Stomach (tissue), 9 donors: ENCODE data around the gene HIVEP1. TPM values are rescaled to one million over a fixed set of nuclear protein-coding genes. Genes with fewer than 3 reads are reported as not detected.
A peak's percentile ranks its signal among the peaks of the same experiment; 100 is the strongest.

Experiments used
- DNase-seq, 2 donors: peaks; one replicate each; pipeline versions ENCODE4 v3.0.0 to v3.0.0-alpha.2; 2013 to 2019
- H3K27ac ChIP-seq, 5 donors: fragments of 200-600 bp in 4 of 5; sonication (generic) in 4 of 5; one replicate each; pipeline ENCODE4 v1.5.1; 2013 to 2019; ENCODE audit warnings: mild to moderate bottlenecking in 1 of 5, moderate library complexity in 1 of 5
- H3K27me3 ChIP-seq, 3 donors: fragments of 200-600 bp; sonication (generic); one replicate each; pipeline ENCODE4 v1.5.1; 2017 to 2019; ENCODE audit warnings: mixed run types in 1 of 3
- H3K36me3 ChIP-seq, 4 donors: fragments of 200-600 bp; sonication (generic); 1 replicate in 3 of 4; 2 replicates in 1 of 4; pipeline ENCODE4 v1.5.1; 2016 to 2019
- H3K4me1 ChIP-seq, 4 donors: fragments of 200-600 bp; sonication (generic); one replicate each; pipeline ENCODE4 v1.5.1; 2016 to 2019
- H3K4me3 ChIP-seq, 4 donors: fragments of 200-600 bp; sonication (generic) in 3 of 4; one replicate each; pipeline ENCODE4 v1.5.1; 2016 to 2019; ENCODE audit warnings: mild to moderate bottlenecking in 1 of 4
- H3K9me3 ChIP-seq, 4 donors: fragments of 200-600 bp; sonication (generic); one replicate each; pipeline ENCODE4 v1.5.1; 2016 to 2019
- EP300 ChIP-seq: sonication (generic); formaldehyde crosslinking; IDR thresholded peaks from one replicate; pipeline ENCODE4 v1.6.1; 2017; ENCODE audit warnings: antibody characterized with exemption
- POLR2A ChIP-seq, 4 donors: fragments of 450-650 bp; IDR thresholded peaks; one replicate each; pipeline ENCODE4 v1.6.1; 2016; ENCODE audit warnings: antibody characterized with exemption in 4 of 4, control low read depth in 2 of 4, mild to moderate bottlenecking in 1 of 4, moderate library complexity in 1 of 4
- POLR2AphosphoS5 ChIP-seq, 3 donors: sonication (generic); formaldehyde crosslinking; IDR thresholded peaks; one replicate each; pipeline ENCODE4 v1.6.1; 2016; ENCODE audit warnings: antibody characterized with exemption in 3 of 3
- WGBS, 5 donors: extraction: QIAGEN DNeasy Blood & Tissue Kit in 3 of 5; methylation state at CpG; one replicate each; pipeline versions ENCODE4 v1.1.5 to v1.1.7; 2013 to 2018; 5-methylcytosine and 5-hydroxymethylcytosine counted together
- intact Hi-C: fragments of 100-400 bp; cut with DNase I; formaldehyde crosslinking; loops from one replicate; pipeline ENCODE4 v1.15.1; 2023; ENCODE audit warnings: low total_unique reads
- polyA plus RNA-seq, 3 donors: library from polyadenylated mRNA; stranded (reverse); fragments of 200-250 nt; gene quantifications; one replicate each; pipeline ENCODE4 v1.2.3, GENCODE V29; 2013
- total RNA-seq, 5 donors: library from RNA; depleted of rRNA; stranded (reverse); fragments of >200 nt; gene quantifications; one replicate each; pipeline versions ENCODE4 v1.1.0 to v1.2.3, GENCODE V29; 2014 to 2016
- TF ChIP-seq, protein P1 (sequence below), 7 experiments: fragments of 450-650 bp in 4 of 7; fragments of 200-600 bp in 3 of 7; sonication (generic) in 3 of 7; IDR thresholded peaks; one replicate each; pipeline ENCODE4 v1.5.1; 2016 to 2019; ENCODE audit warnings: antibody characterized with exemption in 7 of 7, control low read depth in 2 of 7, mild to moderate bottlenecking in 1 of 7
- donor health status: healthy with polysubstance abuse.
- donor health status: Bipolar disorder and iron deficiency.
- donor health status: healthy.

The HIVEP1 gene
- total and polyA plus RNA-seq, 8 donors = 2.0 to 19.6 (median 14.1) TPM

GRCh38 chr6:12058172-12058961, 46.3 kb downstream of the HIVEP1 start:
- intact Hi-C loops = no loop called here
- H3K27ac ChIP-seq = no peak overlapping the region
- peaks cover 0 to 27% (median 13%) of the 10 kb centered on the region in 4 donors for H3K4me1 ChIP-seq
- no peak overlapping the region for H3K4me3 ChIP-seq
- peak in 1 of 2 donors; percentile 71 for DNase-seq
- H3K9me3 ChIP-seq = no peaks in the 10 kb centered on the region
- 40 to 69% (median 53%) methylated on average over 5 of the region's 5 CpGs for WGBS, 5 donors
- no peaks in the 10 kb centered on the region for H3K27me3 ChIP-seq
- H3K36me3 ChIP-seq = no peaks in the 10 kb centered on the region
- TF ChIP-seq POLR2AphosphoS5 (IDR thresholded peaks at IDR 0.05) (no peak), EP300 (no peak), POLR2A (IDR thresholded peaks at IDR 0.05) (no peak)
- TF ChIP-seq, protein P1, sequence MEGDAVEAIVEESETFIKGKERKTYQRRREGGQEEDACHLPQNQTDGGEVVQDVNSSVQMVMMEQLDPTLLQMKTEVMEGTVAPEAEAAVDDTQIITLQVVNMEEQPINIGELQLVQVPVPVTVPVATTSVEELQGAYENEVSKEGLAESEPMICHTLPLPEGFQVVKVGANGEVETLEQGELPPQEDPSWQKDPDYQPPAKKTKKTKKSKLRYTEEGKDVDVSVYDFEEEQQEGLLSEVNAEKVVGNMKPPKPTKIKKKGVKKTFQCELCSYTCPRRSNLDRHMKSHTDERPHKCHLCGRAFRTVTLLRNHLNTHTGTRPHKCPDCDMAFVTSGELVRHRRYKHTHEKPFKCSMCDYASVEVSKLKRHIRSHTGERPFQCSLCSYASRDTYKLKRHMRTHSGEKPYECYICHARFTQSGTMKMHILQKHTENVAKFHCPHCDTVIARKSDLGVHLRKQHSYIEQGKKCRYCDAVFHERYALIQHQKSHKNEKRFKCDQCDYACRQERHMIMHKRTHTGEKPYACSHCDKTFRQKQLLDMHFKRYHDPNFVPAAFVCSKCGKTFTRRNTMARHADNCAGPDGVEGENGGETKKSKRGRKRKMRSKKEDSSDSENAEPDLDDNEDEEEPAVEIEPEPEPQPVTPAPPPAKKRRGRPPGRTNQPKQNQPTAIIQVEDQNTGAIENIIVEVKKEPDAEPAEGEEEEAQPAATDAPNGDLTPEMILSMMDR (IDR thresholded peaks at IDR 0.05) = no peak

- peak overlapping the region in 1 of 4 donors; percentile 8 for H3K4me3 ChIP-seq
- 30 to 44% (median 34%) methylated on average over 15 of the region's 15 CpGs for WGBS, 5 donors
- DNase-seq = peak; percentile 64 to 89
- peaks cover 0 to 36% (median 15%) of the 10 kb centered on the region in 4 donors for H3K4me1 ChIP-seq
- TF ChIP-seq, protein P1 (IDR thresholded peaks at IDR 0.05) = no peak
- peak in 2 of 3 donors; percentile 4 to 12 for TF ChIP-seq POLR2AphosphoS5 (IDR thresholded peaks at IDR 0.05)
- H3K36me3 ChIP-seq = no peaks in the 10 kb centered on the region
- no peak overlapping the region for H3K27ac ChIP-seq
- intact Hi-C loops = no loop called here
- H3K9me3 ChIP-seq = no peaks in the 10 kb centered on the region
- no peaks in the 10 kb centered on the region for H3K27me3 ChIP-seq
Measured at GRCh38 chr6:12060780-12061609, 48.9 kb downstream of the HIVEP1 start.

DNA sequence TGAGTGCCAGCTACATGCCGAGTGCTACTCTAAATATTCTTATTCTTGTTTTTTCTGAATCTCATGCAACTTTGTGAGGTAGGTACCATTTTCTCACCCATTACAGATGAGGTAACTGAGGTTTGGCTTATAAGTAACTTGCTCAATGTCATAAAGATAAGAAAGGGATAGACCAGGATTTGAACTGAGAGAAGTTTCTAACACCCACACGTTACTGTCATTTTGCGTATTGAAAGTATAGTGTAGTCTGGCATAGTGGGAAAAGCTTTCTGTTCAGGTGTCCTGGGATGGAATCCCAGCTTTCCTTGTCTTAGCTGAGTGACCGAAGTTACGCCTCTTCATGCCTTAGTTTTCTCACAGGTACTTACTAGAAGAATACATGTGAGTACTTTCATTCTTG, 50.5 kb downstream of the HIVEP1 start:
- H3K27me3 ChIP-seq = no peaks in the 10 kb centered on the region
- no peak overlapping the region for H3K27ac ChIP-seq
- H3K4me3 ChIP-seq = no peak overlapping the region
- WGBS, 5 donors = 96 to 99% (median 98%) methylated on average over 5 of the region's 5 CpGs
- intact Hi-C loops = no loop called here
- H3K36me3 ChIP-seq = no peaks in the 10 kb centered on the region
- H3K4me1 ChIP-seq = peaks cover 0 to 39% (median 18%) of the 10 kb centered on the region in 4 donors
- H3K9me3 ChIP-seq = no peaks in the 10 kb centered on the region
- TF ChIP-seq POLR2A (IDR thresholded peaks at IDR 0.05) (no peak), POLR2AphosphoS5 (IDR thresholded peaks at IDR 0.05) (no peak), EP300 (no peak)
- TF ChIP-seq, protein P1 (IDR thresholded peaks at IDR 0.05) = no peak
- DNase-seq = no peak

DNA sequence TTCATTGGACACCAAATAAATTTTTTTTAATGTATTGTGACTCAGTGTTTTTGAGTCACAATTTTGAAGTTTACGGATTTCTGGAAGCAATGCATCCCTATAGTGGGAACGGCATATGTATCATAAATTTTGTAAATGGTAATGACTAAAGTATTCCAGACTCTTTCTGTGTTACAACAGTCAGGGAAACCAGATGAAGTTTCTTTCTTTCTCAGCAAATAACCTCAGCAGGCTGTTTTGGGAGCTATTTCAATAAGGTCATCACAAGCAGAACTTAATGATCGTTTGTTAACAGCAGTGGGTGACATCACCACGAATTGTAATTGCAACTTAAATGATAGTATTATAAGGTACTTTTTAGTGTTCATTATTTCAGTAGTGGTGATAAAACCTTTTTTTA, 52.0 kb downstream of the HIVEP1 start:
- intact Hi-C loops = no loop called here
- Histone ChIP-seq H3K9me3 (no peaks in the 10 kb centered on the region), H3K36me3 (no peaks in the 10 kb centered on the region), H3K4me3 (no peak overlapping the region), H3K4me1 (peaks cover 0 to 30% (median 12%) of the 10 kb centered on the region in 4 donors), H3K27ac (no peak overlapping the region), H3K27me3 (no peaks in the 10 kb centered on the region)
- TF ChIP-seq, protein P1 (IDR thresholded peaks at IDR 0.05) = no peak
- TF ChIP-seq POLR2A (IDR thresholded peaks at IDR 0.05) (no peak), POLR2AphosphoS5 (IDR thresholded peaks at IDR 0.05) (no peak), EP300 (no peak)
- no peak for DNase-seq
- 71 to 84% (median 84%) methylated on average over 4 of the region's 4 CpGs for WGBS, 5 donors
